ENCODE data around the gene GRPEL1.
A peak's percentile ranks its signal among the peaks of the same experiment; 100 is the strongest.

GRPEL1 gene

DNA sequence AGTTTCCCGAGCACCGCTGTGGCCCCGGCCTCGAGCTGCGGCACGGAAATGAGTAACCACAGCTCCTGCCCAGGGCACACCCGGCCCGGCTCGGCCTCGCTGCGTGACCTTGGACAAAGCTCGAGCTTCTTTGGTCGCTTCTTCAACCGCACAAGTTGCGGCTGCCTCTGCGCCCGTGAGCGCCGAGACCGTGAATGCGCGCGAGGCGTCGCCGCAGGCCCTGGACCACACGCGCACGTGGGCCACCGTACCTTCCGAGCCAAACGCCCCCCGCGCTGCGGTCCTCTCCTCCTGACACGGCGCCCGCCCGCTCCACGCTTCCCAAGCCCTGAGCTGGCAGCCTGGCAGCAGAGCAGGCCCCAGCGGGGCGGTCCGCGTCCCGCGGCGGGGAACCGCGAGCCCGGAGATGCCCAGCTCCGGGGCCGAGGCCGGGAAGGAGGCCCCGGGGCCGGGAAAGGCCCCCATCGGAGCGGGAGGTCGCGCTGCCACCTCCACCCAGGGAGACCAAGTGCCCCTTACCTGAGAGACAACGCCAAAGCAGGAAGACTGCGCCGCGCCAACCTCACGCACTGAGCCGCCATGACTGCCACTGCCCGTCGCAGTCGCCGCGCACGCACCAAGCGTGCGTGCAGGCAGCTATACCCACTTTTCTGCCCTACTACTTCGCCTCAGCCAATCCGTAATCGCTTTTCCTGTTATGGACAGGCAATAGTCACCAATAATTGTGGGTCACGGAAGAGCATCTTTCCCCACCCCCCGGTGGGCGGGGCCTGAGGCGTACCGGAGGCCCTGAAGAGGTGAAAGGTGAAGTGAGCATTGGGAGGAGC, at the start of gene GRPEL1:
GRPEL1 (minus strand) TSS at position 613 of the 827 bp plus-strand sequence; CDS start at position 581, 32 bp downstream.
- Histone ChIP-seq H3K27ac (ENCODE audit: extremely low read depth, low read depth, low read length) (peak within 1 kb of the TSS; percentile 66; the same call in 1 of the 2 replicates), H3K4me3 (ENCODE audit: low read depth, low read length) (peak within 1 kb of the TSS; percentile 85), H3K4me1 (ENCODE audit: control insufficient read depth, insufficient read depth, low read length) (peaks cover 2% of the 10 kb centered on the region; the same call in 1 of the 2 replicates), H3K36me3 (ENCODE audit: control insufficient read depth in 2 of 2, insufficient read depth in 1 of 2, low read length in 2 of 2) (peaks cover 0 to 39% of the 10 kb centered on the region in 2 experiments; a peak in 2 of 3 replicates), H3K9me3 (ENCODE audit: control insufficient read depth, insufficient read depth, low read depth, low read length) (no peaks in the 10 kb centered on the region)
- CTCF ChIA-PET = interaction anchor here (0.5 to 6.3 kb wide), 7 partner anchors 15 to 350 kb away, joined by 3 to 69 read pairs (median 6); partner anchors contain the start of gene TADA2B
- POLR2A ChIA-PET = interaction anchor here (0.5 to 2.3 kb wide), 23 partner anchors 9 to 961 kb away, joined by 3 to 14 read pairs (median 5); partner anchors contain the start of genes MRFAP1, TADA2B and TBC1D14
- no peak for TF ChIP-seq ZNF677 (tag by site-specific recombination; IDR thresholded peaks at IDR 0.05)
- no peak for TF ChIP-seq KLF1 (tag by site-specific recombination; IDR thresholded peaks at IDR 0.05)
- TF ChIP-seq ZNF16 (tag by site-specific recombination; IDR thresholded peaks at IDR 0.05; ENCODE audit: low read depth) = no peak
- TF ChIP-seq ZNF776 (tag by site-specific recombination; IDR thresholded peaks at IDR 0.05; ENCODE audit: borderline replicate concordance) = no peak
- TF ChIP-seq ZFP69B (tag by site-specific recombination; IDR thresholded peaks at IDR 0.05) = no peak
- TF ChIP-seq ZNF548 (tag by site-specific recombination; IDR thresholded peaks at IDR 0.05) = no peak
- TF ChIP-seq ZFP3 (tag by site-specific recombination; IDR thresholded peaks at IDR 0.05; ENCODE audit: low read depth) = no peak
- TF ChIP-seq ZNF366 (tag by site-specific recombination; conservative IDR thresholded peaks at IDR 0.05) = no peak
- TF ChIP-seq ZNF785 (tag by site-specific recombination; IDR thresholded peaks at IDR 0.05) = no peak
- peak; percentile 83 for TF ChIP-seq YY2 (tag by site-specific recombination; IDR thresholded peaks at IDR 0.05)
- TF ChIP-seq ZNF701 (tag by site-specific recombination; IDR thresholded peaks at IDR 0.05) = no peak
- TF ChIP-seq YY1 (tag by site-specific recombination; IDR thresholded peaks at IDR 0.05) = peak; percentile 81
- no peak for TF ChIP-seq TSHZ1 (tag by site-specific recombination; IDR thresholded peaks at IDR 0.05; ENCODE audit: borderline replicate concordance)
- TF ChIP-seq SCRT2 (tag by site-specific recombination; IDR thresholded peaks at IDR 0.05) = no peak
- peak; percentile 99 for TF ChIP-seq SP2 (tag by site-specific recombination; IDR thresholded peaks at IDR 0.05)
- peak; percentile 90 for TF ChIP-seq PBX3 (CRISPR knock-in tag; IDR thresholded peaks at IDR 0.05)
- TF ChIP-seq ZSCAN23 (tag by site-specific recombination; IDR thresholded peaks at IDR 0.05) = no peak
- TF ChIP-seq ZNF521 (tag by site-specific recombination; IDR thresholded peaks at IDR 0.05) = no peak
- TF ChIP-seq TCF7L2 (IDR thresholded peaks at IDR 0.05; ENCODE audit: borderline replicate concordance, low read depth, low read length) = no peak
- TF ChIP-seq ZNF658 (tag by site-specific recombination; IDR thresholded peaks at IDR 0.05) = no peak
- no peak for TF ChIP-seq ZNF302 (tag by site-specific recombination; IDR thresholded peaks at IDR 0.05; ENCODE audit: low read depth)
- TF ChIP-seq GLIS1 (tag by site-specific recombination; IDR thresholded peaks at IDR 0.05) = no peak
- no peak for TF ChIP-seq ZNF670 (tag by site-specific recombination; IDR thresholded peaks at IDR 0.05; ENCODE audit: low read depth)
- 0 out of 2 replicates have a peak, but pooled peaks have one; percentile 13 for TF ChIP-seq KLF16 (tag by site-specific recombination; IDR thresholded peaks at IDR 0.05)
- no peak for TF ChIP-seq ZNF157 (tag by site-specific recombination; IDR thresholded peaks at IDR 0.05)
- 0 out of 2 replicates have a peak, but pooled peaks have one; percentile 31 for TF ChIP-seq ZNF561 (tag by site-specific recombination; IDR thresholded peaks at IDR 0.05; ENCODE audit: borderline replicate concordance)
- TF ChIP-seq GLI4 (tag by site-specific recombination; IDR thresholded peaks at IDR 0.05) = no peak
- TF ChIP-seq ZNF621 (tag by site-specific recombination; IDR thresholded peaks at IDR 0.05) = no peak
- no peak for TF ChIP-seq GFI1B (tag by site-specific recombination; IDR thresholded peaks at IDR 0.05)
- no peak for TF ChIP-seq ZNF221 (tag by site-specific recombination; IDR thresholded peaks at IDR 0.05; ENCODE audit: borderline replicate concordance)
- no peak for TF ChIP-seq SALL2 (tag by site-specific recombination; IDR thresholded peaks at IDR 0.05; ENCODE audit: borderline replicate concordance)
- TF ChIP-seq, protein P1, sequence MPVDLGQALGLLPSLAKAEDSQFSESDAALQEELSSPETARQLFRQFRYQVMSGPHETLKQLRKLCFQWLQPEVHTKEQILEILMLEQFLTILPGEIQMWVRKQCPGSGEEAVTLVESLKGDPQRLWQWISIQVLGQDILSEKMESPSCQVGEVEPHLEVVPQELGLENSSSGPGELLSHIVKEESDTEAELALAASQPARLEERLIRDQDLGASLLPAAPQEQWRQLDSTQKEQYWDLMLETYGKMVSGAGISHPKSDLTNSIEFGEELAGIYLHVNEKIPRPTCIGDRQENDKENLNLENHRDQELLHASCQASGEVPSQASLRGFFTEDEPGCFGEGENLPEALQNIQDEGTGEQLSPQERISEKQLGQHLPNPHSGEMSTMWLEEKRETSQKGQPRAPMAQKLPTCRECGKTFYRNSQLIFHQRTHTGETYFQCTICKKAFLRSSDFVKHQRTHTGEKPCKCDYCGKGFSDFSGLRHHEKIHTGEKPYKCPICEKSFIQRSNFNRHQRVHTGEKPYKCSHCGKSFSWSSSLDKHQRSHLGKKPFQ (tag by site-specific recombination; IDR thresholded peaks at IDR 0.05) = no peak
- no peak; the same call in 1 of the 2 replicates for TF ChIP-seq ZNF2 (tag by site-specific recombination; IDR thresholded peaks at IDR 0.05)
- no peak for TF ChIP-seq ZNF555 (tag by site-specific recombination; conservative IDR thresholded peaks at IDR 0.05)

Data from HEK293 (cell line).